AG09319 (cell line): ENCODE results near the gene FN3K.

Experiments used
- DNase-seq: peaks from one replicate; pipeline ENCODE4 v3.0.0-alpha.2; 2010; ENCODE audit warnings: low read depth; ENCODE audit errors: extremely low read depth
- CTCF ChIP-seq: IDR thresholded peaks from 2 replicates; pipeline ENCODE4 v1.5.1; 2011; ENCODE audit warnings: low read depth, mild to moderate bottlenecking, inconsistent platforms, low read length, moderate library complexity

The FN3K gene

GRCh38 chr17:82704886-82705285, 30.5 kb upstream of the FN3K start:
- TF ChIP-seq CTCF = no peak
- no peak for DNase-seq

- TF ChIP-seq CTCF = no peak
Measured at GRCh38 chr17:82705756-82706155, 29.7 kb upstream of the FN3K start.

GRCh38 chr17:82709024-82709675, 26.3 kb upstream of the FN3K start:
- no peak for TF ChIP-seq CTCF
- no peak for DNase-seq

More at GRCh38 chr17:82705756-82706155, 29.7 kb upstream of the FN3K start:
- DNase-seq = no peak

- no peak for TF ChIP-seq CTCF
- DNase-seq = no peak
Measured at GRCh38 chr17:82709676-82710498, 25.5 kb upstream of the FN3K start.

GRCh38 chr17:82710499-82711232, 24.7 kb upstream of the FN3K start:
- no peak for DNase-seq
- no peak for TF ChIP-seq CTCF

GRCh38 chr17:82713071-82713723, 22.2 kb upstream of the FN3K start:
- DNase-seq = no peak
- no peak for TF ChIP-seq CTCF
